Cardiac muscle cell (in vitro differentiated cells and primary cell): Measurements from ENCODE around the gene MYLK. TPM values are rescaled to one million over a fixed set of nuclear protein-coding genes. Genes with fewer than 3 reads are reported as not detected.
A peak's percentile ranks its signal among the peaks of the same experiment; 100 is the strongest.

ENCODE experiments used
- DNase-seq, 2 donors: peaks; one replicate each; pipeline versions ENCODE4 v3.0.0 to v3.0.0-alpha.2; 2010 to 2017; ENCODE audit warnings: low read depth in 1 of 2, low spot score in 1 of 2
- H3K27ac ChIP-seq: fragments of 200-600 bp; sonication (generic); 2 replicates; pipeline ENCODE4 v1.5.1; 2016
- H3K27me3 ChIP-seq: fragments of 200-600 bp; sonication (generic); 2 replicates; pipeline ENCODE4 v1.6.0; 2016; ENCODE audit warnings: control low read depth
- H3K36me3 ChIP-seq: fragments of 200-600 bp; sonication (generic); 2 replicates; pipeline ENCODE4 v1.5.1; 2016; ENCODE audit warnings: control low read depth
- H3K4me1 ChIP-seq: fragments of 200-600 bp; sonication (generic); 2 replicates; pipeline ENCODE4 v1.8.1; 2017; ENCODE audit warnings: low read depth, mild to moderate bottlenecking, mixed run types
- H3K4me3 ChIP-seq: fragments of 200-600 bp; sonication (generic); 2 replicates; pipeline ENCODE4 v1.5.1; 2016; ENCODE audit warnings: mild to moderate bottlenecking
- H3K9me3 ChIP-seq: fragments of 200-600 bp; sonication (generic); 2 replicates; pipeline ENCODE4 v1.5.1; 2017; ENCODE audit warnings: low read depth, mild to moderate bottlenecking, control low read depth
- CTCF ChIP-seq: IDR thresholded peaks from 2 replicates; pipeline ENCODE4 v1.5.1; 2012; ENCODE audit warnings: low read depth, mild to moderate bottlenecking, low read length
- polyA plus RNA-seq: library from polyadenylated mRNA; unstranded; fragments of >200 nt; fragmentation: Nextera tagmentation; extraction: Ambion mirVana; gene quantifications from 2 replicates; pipeline ENCODE4 v1.2.1, GENCODE V29; 2016
- total RNA-seq: library from RNA; depleted of rRNA; stranded (reverse); fragments of >200 nt; gene quantifications from 2 replicates; pipeline ENCODE4 v1.2.3, GENCODE V29; 2016

The MYLK gene
- total and polyA plus RNA-seq, 2 experiments from 2014 or later = 2.0 to 5.8 TPM

GRCh38 chr3:123658118-123658851 lies 225.8 kb downstream of the MYLK start:
- peak in 1 of 2 donors; percentile 77 for DNase-seq
- Histone ChIP-seq H3K9me3 (no peaks in the 10 kb centered on the region), H3K27me3 (peaks cover 86% of the 10 kb centered on the region), H3K36me3 (no peaks in the 10 kb centered on the region), H3K4me1 (peaks cover 12% of the 10 kb centered on the region), H3K27ac (no peak overlapping the region), H3K4me3 (no peak overlapping the region)
- no peak for TF ChIP-seq CTCF

GRCh38 chr3:123657568-123657967 lies 226.6 kb downstream of the MYLK start:
- Histone ChIP-seq H3K27ac (no peak overlapping the region), H3K9me3 (no peaks in the 10 kb centered on the region), H3K4me3 (no peak overlapping the region), H3K36me3 (no peaks in the 10 kb centered on the region), H3K27me3 (peaks cover 80% of the 10 kb centered on the region), H3K4me1 (peaks cover 12% of the 10 kb centered on the region)
- no peak for DNase-seq
- TF ChIP-seq CTCF = no peak

GRCh38 chr3:123657111-123657510 lies 227.0 kb downstream of the MYLK start:
- Histone ChIP-seq H3K4me1 (peaks cover 12% of the 10 kb centered on the region), H3K27ac (no peak overlapping the region), H3K9me3 (no peaks in the 10 kb centered on the region), H3K4me3 (no peak overlapping the region), H3K36me3 (no peaks in the 10 kb centered on the region), H3K27me3 (peaks cover 75% of the 10 kb centered on the region)
- no peak for DNase-seq
- no peak for TF ChIP-seq CTCF

- Histone ChIP-seq H3K4me1 (peaks cover 12% of the 10 kb centered on the region), H3K4me3 (no peak overlapping the region), H3K27me3 (peaks cover 71% of the 10 kb centered on the region), H3K36me3 (no peaks in the 10 kb centered on the region), H3K27ac (no peak overlapping the region), H3K9me3 (no peaks in the 10 kb centered on the region)
- TF ChIP-seq CTCF = no peak
- DNase-seq = no peak
Observed at GRCh38 chr3:123656691-123657090, 227.4 kb downstream of the MYLK start.

GRCh38 chr3:123656274-123656673 lies 227.9 kb downstream of the MYLK start:
- Histone ChIP-seq H3K4me1 (peaks cover 10% of the 10 kb centered on the region), H3K9me3 (no peaks in the 10 kb centered on the region), H3K27ac (no peak overlapping the region), H3K27me3 (peaks cover 71% of the 10 kb centered on the region), H3K4me3 (no peak overlapping the region), H3K36me3 (no peaks in the 10 kb centered on the region)
- no peak for DNase-seq
- no peak for TF ChIP-seq CTCF
